ENCODE data around the gene CNN3. TPM values are rescaled to one million over a fixed set of nuclear protein-coding genes. Genes with fewer than 3 reads are reported as not detected.
A peak's percentile ranks its signal among the peaks of the same experiment; 100 is the strongest.

The CNN3 gene
- total and polyA plus RNA-seq, 2 of the 4 experiments (the other 2 are of a cell fraction) = 249 to 552 TPM

- Histone ChIP-seq H3K9me1 (ENCODE audit: insufficient read depth, low read length) (peaks cover 25% of the 10 kb centered on the region), H3K23ac (ENCODE audit: low read depth, low read length) (peak overlapping the region; percentile 77), H3K18ac (ENCODE audit: low read depth, low read length) (peak overlapping the region; percentile 92), H3K27me3 (ENCODE audit: control insufficient read depth, insufficient read depth, low read length) (no peaks in the 10 kb centered on the region), H3K4ac (ENCODE audit: low read depth, low read length) (peak overlapping the region; percentile 79), H2AFZ (replicated peaks; ENCODE audit: low read length, poor library complexity) (peak overlapping the region; percentile 28), H3K56ac (ENCODE audit: extremely low read depth, insufficient read depth, low read length) (peak overlapping the region; percentile 78), H4K20me1 (ENCODE audit: insufficient read depth, low read length) (no peaks in the 10 kb centered on the region), H3K36me3 (ENCODE audit: control insufficient read depth, insufficient read depth, low read length) (no peaks in the 10 kb centered on the region), H4K8ac (ENCODE audit: low read depth in 2 of 2, low read length in 2 of 2) (peak overlapping the region; percentile 13 to 88; a peak in 3 of 4 replicates), H4K91ac (ENCODE audit: insufficient read depth, low read depth, low read length) (peak overlapping the region; percentile 81), H2BK5ac (ENCODE audit: low read depth, low read length, poor library complexity, severe bottlenecking) (peak overlapping the region; percentile 98), H3K9me3 (ENCODE audit: control insufficient read depth, insufficient read depth, low read length) (no peaks in the 10 kb centered on the region), H3K14ac (replicated peaks; ENCODE audit: low read depth, low read length) (peak overlapping the region; percentile 84), H3K9ac (ENCODE audit: low read depth, low read length) (peak overlapping the region; percentile 41; the same call in 1 of the 2 replicates), H4K5ac (ENCODE audit: low read depth, low read length) (peak overlapping the region; percentile 78), H2BK120ac (ENCODE audit: low read depth, low read length) (peak overlapping the region; percentile 94), H3K27ac (ENCODE audit: insufficient read depth, low read length) (peak overlapping the region; percentile 89), H3K4me3 (ENCODE audit: insufficient read depth, low read depth, low read length) (no peak overlapping the region), H2AK5ac (ENCODE audit: low read depth, low read length) (no peak overlapping the region; the same call in 1 of the 2 replicates), H3K4me1 (ENCODE audit: control insufficient read depth, insufficient read depth, low read length) (peaks cover 32% of the 10 kb centered on the region), H2AK9ac (replicated peaks; ENCODE audit: low read depth, low read length, poor library complexity) (peak overlapping the region; percentile 76), H3K79me1 (ENCODE audit: low read depth in 1 of 2, low read length in 2 of 2) (peaks cover 0 to 25% of the 10 kb centered on the region in 2 experiments; a peak in 2 of 4 replicates), H2BK15ac (ENCODE audit: low read depth, low read length) (peak overlapping the region; percentile 67; the same call in 2 of the 3 replicates), H2BK20ac (ENCODE audit: low read depth, low read length) (peak overlapping the region; percentile 94), H3K4me2 (ENCODE audit: low read depth, low read length) (peak overlapping the region; percentile 87)
- ATAC-seq (ENCODE audit: low read depth) (peak; percentile 71), DNase-seq (peak; percentile 87)
- no TSS peak for BruUV-seq (replicated peaks)
- dilution Hi-C loops (cut with HindIII; ENCODE audit: low sequenced_read_pairs, unreplicated experiment) (no loop called here), intact Hi-C loops (cut with micrococcal nuclease) (no loop called here), in situ Hi-C loops (cut with MboI; ENCODE audit: low sequenced_read_pairs) (no loop called here)
- CTCF ChIA-PET = interaction anchor here (1.0 to 4.6 kb wide), 3 partner anchors 9 to 179 kb away, joined by 5 to 26 read pairs (median 6); no protein-coding TSS in a partner anchor
- peak; percentile 83 for TF ChIP-seq FOS (IDR thresholded peaks at IDR 0.05; ENCODE audit: low read depth, low read length)
- no peak for TF ChIP-seq CEBPB (IDR thresholded peaks at IDR 0.05; ENCODE audit: low read depth, low read length)
- no peak for TF ChIP-seq NFE2L2 (IDR thresholded peaks at IDR 0.05; ENCODE audit: low read depth, low read length)
- WGBS, 2 experiments (ENCODE audit: extremely low coverage in 2 of 2, insufficient read length in 1 of 2) = no CpG with 5 or more reads among the region's 4 CpGs
- POLR2A ChIA-PET (ENCODE audit: unreplicated experiment) = interaction anchor here (1.2 kb wide), 1 partner anchor 59 kb away, joined by 3 read pairs; no protein-coding TSS in a partner anchor
Measured at GRCh38 chr1:94863919-94864318, 63.0 kb downstream of the CNN3 start.

Data from IMR-90 (cell line).